ENCODE measurements around the gene ADAMTS10.
"Not testable (repeated sequence)": the region's sequence is repeated elsewhere in the genome, so short reads cannot be mapped to it uniquely, and the experiment has no call there.

The ADAMTS10 gene

GRCh38 chr19:8639821-8640401, 29.4 kb upstream of the ADAMTS10 start:
- Histone ChIP-seq H3K4me1 (ENCODE audit: control insufficient read depth, insufficient read depth, low read length) (no peaks in the 10 kb centered on the region), H3K9ac (ENCODE audit: low read length) (no peak overlapping the region), H3K4me3 (ENCODE audit: low read length) (no peak overlapping the region), H3K27me3 (ENCODE audit: control insufficient read depth, insufficient read depth, low read length) (no peaks in the 10 kb centered on the region), H3K27ac (ENCODE audit: low read depth, low read length) (no peak overlapping the region), H3K36me3 (ENCODE audit: control insufficient read depth, insufficient read depth, low read length) (no peaks in the 10 kb centered on the region)

DNA sequence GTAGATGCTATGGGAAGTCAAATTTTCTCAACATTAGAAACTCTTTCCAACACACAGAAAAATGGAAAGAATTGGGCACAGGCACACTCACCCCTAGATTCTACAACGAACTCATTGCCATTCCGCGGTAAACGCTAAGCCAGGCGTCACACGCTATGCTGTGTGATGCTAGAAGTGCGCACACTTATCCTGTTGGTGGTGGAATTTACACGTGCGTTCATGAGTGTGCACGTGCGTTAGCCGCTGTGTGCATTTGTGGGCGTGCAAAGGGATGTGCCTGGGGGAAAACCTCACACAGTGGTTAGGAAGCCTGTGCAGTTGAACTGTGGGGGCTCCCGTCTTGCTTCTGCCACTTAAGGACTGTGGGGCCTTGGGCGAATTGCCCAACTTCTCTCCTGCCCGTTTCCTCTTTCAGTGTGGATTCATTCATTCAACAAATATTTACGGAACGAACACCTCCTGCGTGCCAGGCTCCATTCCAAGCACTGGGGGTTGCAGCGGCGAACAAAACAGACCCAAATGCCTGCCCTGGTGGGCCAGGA, 27.6 kb upstream of the ADAMTS10 start:
- H3K27me3 ChIP-seq (ENCODE audit: control insufficient read depth, insufficient read depth, low read length), result no peaks in the 10 kb centered on the region
- H3K36me3 ChIP-seq (ENCODE audit: control insufficient read depth, insufficient read depth, low read length), result no peaks in the 10 kb centered on the region
- no peaks in the 10 kb centered on the region for H3K4me1 ChIP-seq (ENCODE audit: control insufficient read depth, insufficient read depth, low read length)
- no peak overlapping the region for H3K9ac ChIP-seq (ENCODE audit: low read length)
- H3K27ac ChIP-seq (ENCODE audit: low read depth, low read length), result no peak overlapping the region
- no peak overlapping the region for H3K4me3 ChIP-seq (ENCODE audit: low read length)

- H3K27me3 ChIP-seq (ENCODE audit: control insufficient read depth, insufficient read depth, low read length); H3K27ac ChIP-seq (ENCODE audit: low read depth, low read length); H3K4me1 ChIP-seq (ENCODE audit: control insufficient read depth, insufficient read depth, low read length); H3K36me3 ChIP-seq (ENCODE audit: control insufficient read depth, insufficient read depth, low read length); H3K9ac ChIP-seq (ENCODE audit: low read length); H3K4me3 ChIP-seq (ENCODE audit: low read length): not testable (repeated sequence)
These were observed 26.6 kb upstream of the ADAMTS10 start for GRCh38 chr19:8637070-8637469.

- H3K4me1 ChIP-seq (ENCODE audit: control insufficient read depth, insufficient read depth, low read length), result no peaks in the 10 kb centered on the region
- no peak overlapping the region for H3K4me3 ChIP-seq (ENCODE audit: low read length)
- no peaks in the 10 kb centered on the region for H3K36me3 ChIP-seq (ENCODE audit: control insufficient read depth, insufficient read depth, low read length)
- no peak overlapping the region for H3K27ac ChIP-seq (ENCODE audit: low read depth, low read length)
- H3K9ac ChIP-seq (ENCODE audit: low read length), result no peak overlapping the region
- H3K27me3 ChIP-seq (ENCODE audit: control insufficient read depth, insufficient read depth, low read length), result no peaks in the 10 kb centered on the region
These were observed 24.9 kb upstream of the ADAMTS10 start for GRCh38 chr19:8635422-8635821.

DNA sequence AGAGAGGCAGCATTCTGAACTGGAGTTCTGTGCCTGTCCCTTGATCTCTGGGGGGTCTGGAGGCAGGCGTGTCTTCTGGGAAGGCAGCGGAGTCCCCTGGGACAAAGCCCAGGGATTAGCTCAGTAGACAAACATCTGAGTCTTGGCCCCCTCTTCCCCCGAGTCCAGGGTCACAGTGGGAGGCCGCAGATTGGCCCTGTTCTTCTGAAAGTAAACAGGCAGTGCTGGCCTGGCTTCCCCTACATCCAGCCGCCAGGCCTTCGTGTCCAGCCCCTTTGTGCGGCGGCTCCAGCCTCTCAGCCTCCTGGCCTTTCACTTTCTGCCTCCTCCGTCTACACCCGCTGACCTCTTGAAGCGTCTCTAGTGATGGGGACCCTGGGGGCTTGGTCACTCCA, 20.9 kb upstream of the ADAMTS10 start:
- H3K36me3 ChIP-seq (ENCODE audit: control insufficient read depth, insufficient read depth, low read length), result no peaks in the 10 kb centered on the region
- no peaks in the 10 kb centered on the region for H3K4me1 ChIP-seq (ENCODE audit: control insufficient read depth, insufficient read depth, low read length)
- H3K27ac ChIP-seq (ENCODE audit: low read depth, low read length), result no peak overlapping the region
- H3K4me3 ChIP-seq (ENCODE audit: low read length), result no peak overlapping the region
- no peaks in the 10 kb centered on the region for H3K27me3 ChIP-seq (ENCODE audit: control insufficient read depth, insufficient read depth, low read length)
- no peak overlapping the region for H3K9ac ChIP-seq (ENCODE audit: low read length)

GRCh38 chr19:8630796-8631424, 20.4 kb upstream of the ADAMTS10 start:
- Histone ChIP-seq H3K4me1 (ENCODE audit: control insufficient read depth, insufficient read depth, low read length) (no peaks in the 10 kb centered on the region), H3K9ac (ENCODE audit: low read length) (no peak overlapping the region), H3K4me3 (ENCODE audit: low read length) (no peak overlapping the region), H3K27ac (ENCODE audit: low read depth, low read length) (no peak overlapping the region), H3K27me3 (ENCODE audit: control insufficient read depth, insufficient read depth, low read length) (no peaks in the 10 kb centered on the region), H3K36me3 (ENCODE audit: control insufficient read depth, insufficient read depth, low read length) (no peaks in the 10 kb centered on the region)

- H3K36me3 ChIP-seq (ENCODE audit: control insufficient read depth, insufficient read depth, low read length), result no peaks in the 10 kb centered on the region
- no peak within 1 kb of the TSS for H3K27ac ChIP-seq (ENCODE audit: low read depth, low read length)
- H3K4me1 ChIP-seq (ENCODE audit: control insufficient read depth, insufficient read depth, low read length), result no peaks in the 10 kb centered on the region
- no peak within 1 kb of the TSS for H3K4me3 ChIP-seq (ENCODE audit: low read length)
- no peaks in the 10 kb centered on the region for H3K27me3 ChIP-seq (ENCODE audit: control insufficient read depth, insufficient read depth, low read length)
- no peak within 1 kb of the TSS for H3K9ac ChIP-seq (ENCODE audit: low read length)
These were observed 19.6 kb upstream of the ADAMTS10 start, which contains the start of gene NFILZ for GRCh38 chr19:8629996-8630683. Gene NFILZ, plus strand, starts transcription at chr19:8630633. Its CDS starts 46,133 bp downstream, at chr19:8676766.

DNA sequence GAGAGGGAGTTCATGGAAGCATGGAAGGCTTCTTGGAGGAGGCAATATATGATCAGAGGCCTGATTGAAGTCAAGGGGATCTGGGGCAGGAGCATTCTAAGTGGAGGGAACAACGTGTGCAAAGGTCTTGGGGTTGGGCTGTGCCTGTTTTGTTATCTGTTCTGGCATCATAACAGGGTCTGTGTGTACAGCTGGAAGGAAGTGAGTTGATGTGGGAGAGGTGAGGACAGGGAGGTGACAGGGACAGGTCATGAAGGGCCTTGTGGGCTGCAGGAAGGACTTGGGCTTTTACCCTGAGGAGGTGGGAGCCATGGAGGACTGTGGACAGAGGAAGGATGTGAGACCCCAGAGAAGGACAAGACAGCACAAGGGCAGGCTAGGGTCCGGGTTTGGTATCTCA, 18.7 kb upstream of the ADAMTS10 start:
- no peaks in the 10 kb centered on the region for H3K4me1 ChIP-seq (ENCODE audit: control insufficient read depth, insufficient read depth, low read length)
- no peak overlapping the region for H3K9ac ChIP-seq (ENCODE audit: low read length)
- no peaks in the 10 kb centered on the region for H3K36me3 ChIP-seq (ENCODE audit: control insufficient read depth, insufficient read depth, low read length)
- H3K4me3 ChIP-seq (ENCODE audit: low read length), result no peak overlapping the region
- no peaks in the 10 kb centered on the region for H3K27me3 ChIP-seq (ENCODE audit: control insufficient read depth, insufficient read depth, low read length)
- no peak overlapping the region for H3K27ac ChIP-seq (ENCODE audit: low read depth, low read length)

DNA sequence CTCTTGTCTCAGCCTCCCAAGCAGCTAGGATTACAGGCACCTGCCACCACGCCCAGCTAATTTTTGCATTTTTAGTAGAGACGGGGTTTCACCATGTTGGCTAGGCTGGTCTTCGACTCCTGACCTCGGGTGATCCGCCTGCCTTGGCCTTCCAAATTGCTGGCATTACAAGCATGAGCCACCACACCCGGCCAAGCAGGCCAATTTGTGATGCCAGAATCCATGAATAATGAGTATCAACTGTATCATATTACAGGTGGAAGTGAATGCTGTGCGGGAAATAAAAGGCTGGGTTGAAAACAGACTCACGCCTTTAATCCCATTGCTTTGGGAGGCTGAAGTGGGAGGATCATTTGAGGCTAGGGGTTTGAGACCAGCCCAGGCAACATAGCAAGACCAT, 16.3 kb upstream of the ADAMTS10 start:
- Histone ChIP-seq H3K4me3 (ENCODE audit: low read length) (no peak overlapping the region), H3K9ac (ENCODE audit: low read length) (no peak overlapping the region), H3K4me1 (ENCODE audit: control insufficient read depth, insufficient read depth, low read length) (no peaks in the 10 kb centered on the region), H3K36me3 (ENCODE audit: control insufficient read depth, insufficient read depth, low read length) (no peaks in the 10 kb centered on the region), H3K27me3 (ENCODE audit: control insufficient read depth, insufficient read depth, low read length) (no peaks in the 10 kb centered on the region), H3K27ac (ENCODE audit: low read depth, low read length) (no peak overlapping the region)

- H3K36me3 ChIP-seq (ENCODE audit: control insufficient read depth, insufficient read depth, low read length); H3K4me1 ChIP-seq (ENCODE audit: control insufficient read depth, insufficient read depth, low read length); H3K27me3 ChIP-seq (ENCODE audit: control insufficient read depth, insufficient read depth, low read length); H3K9ac ChIP-seq (ENCODE audit: low read length); H3K4me3 ChIP-seq (ENCODE audit: low read length); H3K27ac ChIP-seq (ENCODE audit: low read depth, low read length): not testable (repeated sequence)
These were observed 12.4 kb upstream of the ADAMTS10 start for GRCh38 chr19:8622886-8623285.

- no peak overlapping the region for H3K9ac ChIP-seq (ENCODE audit: low read length)
- H3K4me1 ChIP-seq (ENCODE audit: control insufficient read depth, insufficient read depth, low read length), result no peaks in the 10 kb centered on the region
- no peak overlapping the region for H3K27ac ChIP-seq (ENCODE audit: low read depth, low read length)
- H3K27me3 ChIP-seq (ENCODE audit: control insufficient read depth, insufficient read depth, low read length), result no peaks in the 10 kb centered on the region
- H3K4me3 ChIP-seq (ENCODE audit: low read length), result no peak overlapping the region
- H3K36me3 ChIP-seq (ENCODE audit: control insufficient read depth, insufficient read depth, low read length), result no peaks in the 10 kb centered on the region
These were observed 8.2 kb upstream of the ADAMTS10 start for GRCh38 chr19:8618751-8619150.

DNA sequence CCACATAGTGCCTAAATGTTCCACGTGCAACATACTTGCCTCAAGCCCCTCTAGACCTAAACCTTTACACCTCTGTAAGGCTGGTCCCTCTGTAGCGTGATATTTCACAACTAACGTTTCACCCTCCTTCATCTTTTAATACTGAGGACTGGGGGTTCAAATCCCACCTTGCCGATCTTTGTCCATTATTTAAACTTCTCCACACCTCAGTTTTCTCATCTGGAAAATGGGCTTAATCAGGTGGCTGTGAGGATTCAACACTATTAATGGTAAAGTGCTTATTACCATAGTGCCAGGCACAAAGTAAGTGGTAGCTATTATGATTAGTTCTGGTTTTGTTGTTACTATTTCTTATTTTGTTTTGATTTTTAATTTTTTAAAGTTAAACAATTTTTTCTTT, 7.5 kb upstream of the ADAMTS10 start:
- Histone ChIP-seq H3K9ac (ENCODE audit: low read length) (no peak overlapping the region), H3K4me1 (ENCODE audit: control insufficient read depth, insufficient read depth, low read length) (no peaks in the 10 kb centered on the region), H3K27me3 (ENCODE audit: control insufficient read depth, insufficient read depth, low read length) (no peaks in the 10 kb centered on the region), H3K36me3 (ENCODE audit: control insufficient read depth, insufficient read depth, low read length) (no peaks in the 10 kb centered on the region), H3K4me3 (ENCODE audit: low read length) (no peak overlapping the region), H3K27ac (ENCODE audit: low read depth, low read length) (no peak overlapping the region)

Data from rectal smooth muscle tissue (tissue), 1 donor.